ENCODE data around the gene OLIG1. TPM values are rescaled to one million over a fixed set of nuclear protein-coding genes. Genes with fewer than 3 reads are reported as not detected.
A peak's percentile ranks its signal among the peaks of the same experiment; 100 is the strongest.

OLIG1 gene
- total and polyA plus RNA-seq, 2 of the 4 experiments (the other 2 are of a cell fraction): not detected

GRCh38 chr21:33026878-33027400 lies 43.0 kb upstream of the OLIG1 start:
- Histone ChIP-seq H2AFZ (replicated peaks; ENCODE audit: low read length, poor library complexity) (peak overlapping the region; percentile 40), H3K9me1 (ENCODE audit: insufficient read depth, low read length) (no peaks in the 10 kb centered on the region), H4K20me1 (ENCODE audit: insufficient read depth, low read length) (peaks cover 3% of the 10 kb centered on the region; the same call in 1 of the 2 replicates), H3K56ac (ENCODE audit: extremely low read depth, insufficient read depth, low read length) (no peak overlapping the region), H3K79me1 (ENCODE audit: low read depth in 1 of 2, low read length in 2 of 2) (no peaks in the 10 kb centered on the region), H3K9me3 (ENCODE audit: control insufficient read depth, insufficient read depth, low read length) (peaks cover 10% of the 10 kb centered on the region), H2BK5ac (ENCODE audit: low read depth, low read length, poor library complexity, severe bottlenecking) (no peak overlapping the region), H3K27ac (ENCODE audit: insufficient read depth, low read length) (no peak overlapping the region), H3K27me3 (ENCODE audit: control insufficient read depth, insufficient read depth, low read length) (peaks cover 99% of the 10 kb centered on the region), H3K23ac (ENCODE audit: low read depth, low read length) (no peak overlapping the region), H2BK20ac (ENCODE audit: low read depth, low read length) (no peak overlapping the region), H2BK120ac (ENCODE audit: low read depth, low read length) (no peak overlapping the region), H4K91ac (ENCODE audit: insufficient read depth, low read depth, low read length) (no peak overlapping the region), H2AK9ac (replicated peaks; ENCODE audit: low read depth, low read length, poor library complexity) (no peak overlapping the region), H3K4me1 (ENCODE audit: control insufficient read depth, insufficient read depth, low read length) (no peaks in the 10 kb centered on the region), H3K18ac (ENCODE audit: low read depth, low read length) (no peak overlapping the region), H3K4me3 (ENCODE audit: insufficient read depth, low read depth, low read length) (no peak overlapping the region), H3K36me3 (ENCODE audit: control insufficient read depth, insufficient read depth, low read length) (no peaks in the 10 kb centered on the region), H3K9ac (ENCODE audit: low read depth, low read length) (no peak overlapping the region), H3K4ac (ENCODE audit: low read depth, low read length) (no peak overlapping the region), H2AK5ac (ENCODE audit: low read depth, low read length) (no peak overlapping the region), H3K14ac (replicated peaks; ENCODE audit: low read depth, low read length) (no peak overlapping the region), H3K4me2 (ENCODE audit: low read depth, low read length) (no peak overlapping the region), H4K5ac (ENCODE audit: low read depth, low read length) (no peak overlapping the region), H2BK15ac (ENCODE audit: low read depth, low read length) (no peak overlapping the region), H4K8ac (ENCODE audit: low read depth in 2 of 2, low read length in 2 of 2) (no peak overlapping the region)
- no TSS peak for BruUV-seq (replicated peaks)
- intact Hi-C loops (cut with micrococcal nuclease): no loop called here
- dilution Hi-C loops (cut with HindIII; ENCODE audit: low sequenced_read_pairs, unreplicated experiment): no loop called here
- 3% methylated on average over 50 of the region's 54 CpGs; no CpG with 5 or more reads in 1 of the 2 experiments for WGBS, 2 experiments (ENCODE audit: extremely low coverage in 2 of 2, insufficient read length in 1 of 2)
- DNase-seq: peak; percentile 12
- in situ Hi-C loops (cut with MboI; ENCODE audit: low sequenced_read_pairs): no loop called here
- CTCF ChIA-PET: no interaction called here
- TF ChIP-seq, protein P1, sequence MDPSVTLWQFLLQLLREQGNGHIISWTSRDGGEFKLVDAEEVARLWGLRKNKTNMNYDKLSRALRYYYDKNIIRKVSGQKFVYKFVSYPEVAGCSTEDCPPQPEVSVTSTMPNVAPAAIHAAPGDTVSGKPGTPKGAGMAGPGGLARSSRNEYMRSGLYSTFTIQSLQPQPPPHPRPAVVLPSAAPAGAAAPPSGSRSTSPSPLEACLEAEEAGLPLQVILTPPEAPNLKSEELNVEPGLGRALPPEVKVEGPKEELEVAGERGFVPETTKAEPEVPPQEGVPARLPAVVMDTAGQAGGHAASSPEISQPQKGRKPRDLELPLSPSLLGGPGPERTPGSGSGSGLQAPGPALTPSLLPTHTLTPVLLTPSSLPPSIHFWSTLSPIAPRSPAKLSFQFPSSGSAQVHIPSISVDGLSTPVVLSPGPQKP (IDR thresholded peaks at IDR 0.05; ENCODE audit: borderline replicate concordance, low read depth, low read length): no peak
- TF ChIP-seq RAD21 (IDR thresholded peaks at IDR 0.05; ENCODE audit: low read length) (no peak), MAFK (IDR thresholded peaks at IDR 0.05; ENCODE audit: low read depth, low read length) (no peak), BHLHE40 (IDR thresholded peaks at IDR 0.05; ENCODE audit: low read depth, low read length) (no peak)
- TF ChIP-seq, protein P2, sequence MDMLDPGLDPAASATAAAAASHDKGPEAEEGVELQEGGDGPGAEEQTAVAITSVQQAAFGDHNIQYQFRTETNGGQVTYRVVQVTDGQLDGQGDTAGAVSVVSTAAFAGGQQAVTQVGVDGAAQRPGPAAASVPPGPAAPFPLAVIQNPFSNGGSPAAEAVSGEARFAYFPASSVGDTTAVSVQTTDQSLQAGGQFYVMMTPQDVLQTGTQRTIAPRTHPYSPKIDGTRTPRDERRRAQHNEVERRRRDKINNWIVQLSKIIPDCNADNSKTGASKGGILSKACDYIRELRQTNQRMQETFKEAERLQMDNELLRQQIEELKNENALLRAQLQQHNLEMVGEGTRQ (IDR thresholded peaks at IDR 0.05; ENCODE audit: low read depth, low read length): no peak
- TF ChIP-seq, protein P3, sequence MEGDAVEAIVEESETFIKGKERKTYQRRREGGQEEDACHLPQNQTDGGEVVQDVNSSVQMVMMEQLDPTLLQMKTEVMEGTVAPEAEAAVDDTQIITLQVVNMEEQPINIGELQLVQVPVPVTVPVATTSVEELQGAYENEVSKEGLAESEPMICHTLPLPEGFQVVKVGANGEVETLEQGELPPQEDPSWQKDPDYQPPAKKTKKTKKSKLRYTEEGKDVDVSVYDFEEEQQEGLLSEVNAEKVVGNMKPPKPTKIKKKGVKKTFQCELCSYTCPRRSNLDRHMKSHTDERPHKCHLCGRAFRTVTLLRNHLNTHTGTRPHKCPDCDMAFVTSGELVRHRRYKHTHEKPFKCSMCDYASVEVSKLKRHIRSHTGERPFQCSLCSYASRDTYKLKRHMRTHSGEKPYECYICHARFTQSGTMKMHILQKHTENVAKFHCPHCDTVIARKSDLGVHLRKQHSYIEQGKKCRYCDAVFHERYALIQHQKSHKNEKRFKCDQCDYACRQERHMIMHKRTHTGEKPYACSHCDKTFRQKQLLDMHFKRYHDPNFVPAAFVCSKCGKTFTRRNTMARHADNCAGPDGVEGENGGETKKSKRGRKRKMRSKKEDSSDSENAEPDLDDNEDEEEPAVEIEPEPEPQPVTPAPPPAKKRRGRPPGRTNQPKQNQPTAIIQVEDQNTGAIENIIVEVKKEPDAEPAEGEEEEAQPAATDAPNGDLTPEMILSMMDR (conservative IDR thresholded peaks at IDR 0.05; ENCODE audit: low read depth, low read length): no peak
- no peak for ATAC-seq (ENCODE audit: low read depth)
- POLR2A ChIA-PET (ENCODE audit: unreplicated experiment): no interaction called here
